ENCODE measurements around the gene DISP3. TPM values are rescaled to one million over a fixed set of nuclear protein-coding genes. Genes with fewer than 3 reads are reported as not detected.

Gene DISP3
- total RNA-seq, 1 experiment from 2014 or later: 2.3 TPM

- Histone ChIP-seq H2AFZ (ENCODE audit: low read depth, low read length, poor library complexity, severe bottlenecking) (no peak overlapping the region), H3K4me2 (ENCODE audit: low read length) (no peak overlapping the region), H3K9ac (ENCODE audit: low read length) (no peak overlapping the region), H4K20me1 (ENCODE audit: insufficient read depth) (no peaks in the 10 kb centered on the region), H3K27ac (ENCODE audit: low read depth, low read length) (no peak overlapping the region), H3K9me2 (ENCODE audit: insufficient read depth) (no peaks in the 10 kb centered on the region), H3K4me1 (ENCODE audit: control insufficient read depth in 1 of 2, insufficient read depth in 2 of 2, low read length in 2 of 2) (no peaks in the 10 kb centered on the region), H3K27me3 (ENCODE audit: insufficient read depth, low read length) (no peaks in the 10 kb centered on the region), H3K9me3 (ENCODE audit: control insufficient read depth in 1 of 2, insufficient read depth in 1 of 2, low read depth in 1 of 2, low read length in 2 of 2) (no peaks in the 10 kb centered on the region), H3K79me2 (ENCODE audit: insufficient read depth, low read length) (no peaks in the 10 kb centered on the region), H3K4me3 (replicated peaks in 1 of 2; ENCODE audit: low read depth in 1 of 2, low read length in 2 of 2) (no peak overlapping the region), H3K36me3 (ENCODE audit: control insufficient read depth in 1 of 2, insufficient read depth in 2 of 2, low read length in 2 of 2) (no peaks in the 10 kb centered on the region)
- ChIA-PET POLR2A (no interaction called here), RAD21 (ENCODE audit: low non-redundant PET in 1 of 2, low total read pairs in 2 of 2, uncharacterized antibody in 2 of 2, unreplicated experiment in 2 of 2) (no interaction called here), CTCF (no interaction called here)
- BruUV-seq (replicated peaks): no TSS peak
- ATAC-seq (no peak), DNase-seq (ENCODE audit: low read depth, low spot score) (no peak)
- intact Hi-C loops (cut with micrococcal nuclease): no loop called here
- TF ChIP-seq CBX3 (IDR thresholded peaks at IDR 0.05; ENCODE audit: low read depth) (no peak), CEBPB (IDR thresholded peaks at IDR 0.05; ENCODE audit: low read depth) (no peak), TCF7L2 (IDR thresholded peaks at IDR 0.05; ENCODE audit: borderline replicate concordance, extremely low read depth, insufficient read depth, insufficient read length) (no peak), SP1 (IDR thresholded peaks at IDR 0.05; ENCODE audit: low read depth) (no peak), EGR1 (IDR thresholded peaks at IDR 0.05; ENCODE audit: low read depth) (no peak), YY1 (IDR thresholded peaks at IDR 0.05; ENCODE audit: extremely low read depth, insufficient replicate concordance, low read depth, low read length) (no peak), FOSL1 (IDR thresholded peaks at IDR 0.05; ENCODE audit: low read depth) (no peak), CTCF (IDR thresholded peaks at IDR 0.05 in 2 of 3, conservative IDR thresholded peaks at IDR 0.05 in 1 of 3; ENCODE audit: borderline replicate concordance in 1 of 3, insufficient read depth in 1 of 3, low read depth in 2 of 3, low read length in 2 of 3) (no peak), ZFX (IDR thresholded peaks at IDR 0.05) (no peak), POLR2A (IDR thresholded peaks at IDR 0.05; ENCODE audit: borderline replicate concordance, extremely low read depth, insufficient read depth, insufficient read length) (no peak)
- TF ChIP-seq, protein P1, sequence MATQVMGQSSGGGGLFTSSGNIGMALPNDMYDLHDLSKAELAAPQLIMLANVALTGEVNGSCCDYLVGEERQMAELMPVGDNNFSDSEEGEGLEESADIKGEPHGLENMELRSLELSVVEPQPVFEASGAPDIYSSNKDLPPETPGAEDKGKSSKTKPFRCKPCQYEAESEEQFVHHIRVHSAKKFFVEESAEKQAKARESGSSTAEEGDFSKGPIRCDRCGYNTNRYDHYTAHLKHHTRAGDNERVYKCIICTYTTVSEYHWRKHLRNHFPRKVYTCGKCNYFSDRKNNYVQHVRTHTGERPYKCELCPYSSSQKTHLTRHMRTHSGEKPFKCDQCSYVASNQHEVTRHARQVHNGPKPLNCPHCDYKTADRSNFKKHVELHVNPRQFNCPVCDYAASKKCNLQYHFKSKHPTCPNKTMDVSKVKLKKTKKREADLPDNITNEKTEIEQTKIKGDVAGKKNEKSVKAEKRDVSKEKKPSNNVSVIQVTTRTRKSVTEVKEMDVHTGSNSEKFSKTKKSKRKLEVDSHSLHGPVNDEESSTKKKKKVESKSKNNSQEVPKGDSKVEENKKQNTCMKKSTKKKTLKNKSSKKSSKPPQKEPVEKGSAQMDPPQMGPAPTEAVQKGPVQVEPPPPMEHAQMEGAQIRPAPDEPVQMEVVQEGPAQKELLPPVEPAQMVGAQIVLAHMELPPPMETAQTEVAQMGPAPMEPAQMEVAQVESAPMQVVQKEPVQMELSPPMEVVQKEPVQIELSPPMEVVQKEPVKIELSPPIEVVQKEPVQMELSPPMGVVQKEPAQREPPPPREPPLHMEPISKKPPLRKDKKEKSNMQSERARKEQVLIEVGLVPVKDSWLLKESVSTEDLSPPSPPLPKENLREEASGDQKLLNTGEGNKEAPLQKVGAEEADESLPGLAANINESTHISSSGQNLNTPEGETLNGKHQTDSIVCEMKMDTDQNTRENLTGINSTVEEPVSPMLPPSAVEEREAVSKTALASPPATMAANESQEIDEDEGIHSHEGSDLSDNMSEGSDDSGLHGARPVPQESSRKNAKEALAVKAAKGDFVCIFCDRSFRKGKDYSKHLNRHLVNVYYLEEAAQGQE (IDR thresholded peaks at IDR 0.05; ENCODE audit: low read depth): no peak
Measured at GRCh38 chr1:11520531-11521233, 41.7 kb downstream of the DISP3 start.

All from HCT116 (cell line).